Neuronal stem cell (in vitro differentiated cells): ENCODE data around the gene AHDC1.

Experiments
- DNase-seq: peaks from one replicate; pipeline ENCODE4 v3.0.0-alpha.2; 2013; ENCODE audit warnings: low spot score
- H2AFZ ChIP-seq: one replicate; pipeline ENCODE4 v1.6.1; 2013; ENCODE audit warnings: mild to moderate bottlenecking, low read length, inconsistent platforms
- H2AK5ac ChIP-seq: 2 replicates; pipeline ENCODE4 v1.6.1; 2013; ENCODE audit warnings: low read depth, mild to moderate bottlenecking, inconsistent platforms, low read length, moderate library complexity, mixed read lengths
- H2BK120ac ChIP-seq: 2 replicates; pipeline ENCODE4 v1.6.1; 2013; ENCODE audit warnings: low read depth, mild to moderate bottlenecking, inconsistent platforms, low read length, moderate library complexity, mixed read lengths
- H2BK12ac ChIP-seq: one replicate; pipeline ENCODE4 v1.6.1; 2013; ENCODE audit warnings: low read length, inconsistent platforms
- H2BK15ac ChIP-seq: 2 replicates; pipeline ENCODE4 v1.6.1; 2013; ENCODE audit warnings: mild to moderate bottlenecking, low read length, inconsistent platforms, mixed read lengths
- H2BK5ac ChIP-seq: one replicate; pipeline ENCODE4 v1.6.1; 2013; ENCODE audit warnings: inconsistent platforms, mild to moderate bottlenecking, low read length, moderate library complexity
- H3K14ac ChIP-seq: one replicate; pipeline ENCODE4 v1.6.1; 2013; ENCODE audit warnings: low read length, inconsistent platforms
- H3K18ac ChIP-seq: 2 replicates; pipeline ENCODE4 v1.6.1; 2013; ENCODE audit warnings: low read length, inconsistent platforms
- H3K23ac ChIP-seq: 2 replicates; pipeline ENCODE4 v1.6.1; 2013; ENCODE audit warnings: low read depth, mild to moderate bottlenecking, mixed read lengths, low read length, inconsistent platforms; ENCODE audit not compliant: poor library complexity
- H3K27ac ChIP-seq: replicated peaks from 3 replicates; pipeline ENCODE4 v1.5.1; 2013; ENCODE audit warnings: low read length, inconsistent platforms
- H3K27me3 ChIP-seq, 3 experiments: 2 replicates each; pipeline ENCODE4 v1.6.1; 2013; ENCODE audit warnings: low read length in 3 of 3, mild to moderate bottlenecking in 2 of 3, inconsistent platforms in 1 of 3, low read depth in 1 of 3, mixed read lengths in 1 of 3, moderate library complexity in 1 of 3; ENCODE audit not compliant: control insufficient read depth in 3 of 3, insufficient read depth in 3 of 3
- H3K36me3 ChIP-seq, 2 donors: replicated peaks in 1 of 2; 2 replicates each; pipeline ENCODE4 v1.6.1; 2013; ENCODE audit warnings: low read length in 2 of 2; ENCODE audit not compliant: control insufficient read depth in 2 of 2, insufficient read depth in 2 of 2
- H3K4ac ChIP-seq: 2 replicates; pipeline ENCODE4 v1.6.1; 2013; ENCODE audit warnings: inconsistent platforms, mild to moderate bottlenecking, low read length, moderate library complexity
- H3K4me1 ChIP-seq, 2 donors: 1 replicate in 1 of 2; 2 replicates in 1 of 2; pipeline ENCODE4 v1.6.1; 2013; ENCODE audit warnings: low read length in 2 of 2, low read depth in 1 of 2; ENCODE audit not compliant: control insufficient read depth in 2 of 2, insufficient read depth in 1 of 2
- H3K4me2 ChIP-seq: one replicate; pipeline ENCODE4 v1.6.1; 2013; ENCODE audit warnings: mild to moderate bottlenecking, low read length, inconsistent platforms; ENCODE audit not compliant: insufficient read depth, poor library complexity, severe bottlenecking
- H3K4me3 ChIP-seq, 2 donors: 2 replicates each; pipeline ENCODE4 v1.5.1; 2013; ENCODE audit warnings: low read length in 2 of 2, mild to moderate bottlenecking in 2 of 2, inconsistent platforms in 1 of 2, moderate library complexity in 1 of 2
- H3K79me1 ChIP-seq: one replicate; pipeline ENCODE4 v1.6.1; 2013; ENCODE audit warnings: low read depth, mild to moderate bottlenecking, inconsistent platforms, low read length, moderate library complexity
- H3K9ac ChIP-seq: one replicate; pipeline ENCODE4 v1.6.1; 2013; ENCODE audit warnings: mild to moderate bottlenecking, low read depth, low read length, inconsistent platforms; ENCODE audit not compliant: poor library complexity
- H3K9me3 ChIP-seq, 2 donors: replicated peaks in 1 of 2; 2 replicates each; pipeline versions ENCODE3 to v1.6.1; 2013; ENCODE audit warnings: low read length in 2 of 2, mild to moderate bottlenecking in 2 of 2, inconsistent platforms in 1 of 2, low read depth in 1 of 2, mixed read lengths in 1 of 2, moderate library complexity in 1 of 2; ENCODE audit not compliant: control insufficient read depth in 2 of 2, insufficient read depth in 1 of 2
- H4K8ac ChIP-seq: one replicate; pipeline ENCODE4 v1.6.1; 2013; ENCODE audit warnings: low read depth, mild to moderate bottlenecking, inconsistent platforms, low read length, moderate library complexity
- H4K91ac ChIP-seq: one replicate; pipeline ENCODE4 v1.6.1; 2013; ENCODE audit warnings: low read length, low read depth, mild to moderate bottlenecking, inconsistent platforms; ENCODE audit not compliant: poor library complexity
- WGBS, 2 donors: extraction: QIAGEN DNeasy Blood & Tissue Kit; methylation state at CpG; one replicate each; pipeline ENCODE4 v1.1.7; 2013; ENCODE audit warnings: missing lambda C conversion rate in 2 of 2, mixed read lengths in 1 of 2; ENCODE audit not compliant: insufficient read length in 2 of 2, insufficient replicate concordance in 1 of 2; ENCODE audit errors: extremely low coverage in 2 of 2; 5-methylcytosine and 5-hydroxymethylcytosine counted together

AHDC1 gene

DNA sequence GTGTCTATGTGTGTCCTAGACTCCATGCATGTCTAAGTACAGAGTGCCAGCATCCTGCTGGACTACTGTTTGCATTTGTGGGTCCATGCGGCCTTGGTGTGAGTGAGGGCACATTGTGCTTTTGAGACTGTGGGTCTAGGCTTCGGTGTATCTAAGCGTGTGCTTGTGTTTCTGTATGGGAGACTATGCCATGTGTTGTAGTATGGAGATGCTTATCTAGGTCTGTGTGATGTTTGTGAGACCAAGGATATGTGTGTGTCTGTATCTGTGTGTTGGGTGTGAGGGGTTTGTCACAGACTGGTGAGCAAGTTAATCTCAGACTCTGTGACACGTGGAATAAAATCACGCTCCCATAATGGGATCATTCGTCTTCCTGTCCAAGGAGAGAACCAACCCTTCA is 14.5 kb downstream of the AHDC1 start:
- Histone ChIP-seq H2BK120ac (no peak overlapping the region), H3K23ac (no peak overlapping the region), H3K79me1 (peaks cover 39% of the 10 kb centered on the region), H3K27me3 (no peaks in the 10 kb centered on the region), H3K4me2 (no peak overlapping the region), H2BK15ac (no peak overlapping the region), H3K9ac (no peak overlapping the region), H4K91ac (no peak overlapping the region), H3K14ac (no peak overlapping the region), H2AK5ac (no peak overlapping the region), H2BK5ac (peak overlapping the region; percentile 42), H2BK12ac (no peak overlapping the region), H3K27ac (no peak overlapping the region), H3K18ac (no peak overlapping the region), H3K4ac (no peak overlapping the region), H3K9me3 (no peaks in the 10 kb centered on the region), H3K36me3 (peaks cover 19 to 59% of the 10 kb centered on the region in 2 donors), H4K8ac (no peak overlapping the region), H3K4me1 (peaks cover 40 to 46% of the 10 kb centered on the region in 2 donors), H3K4me3 (no peak overlapping the region), H2AFZ (no peak overlapping the region)
- DNase-seq = no peak
- WGBS, 2 donors = no CpG with 5 or more reads among the region's 6 CpGs

DNA sequence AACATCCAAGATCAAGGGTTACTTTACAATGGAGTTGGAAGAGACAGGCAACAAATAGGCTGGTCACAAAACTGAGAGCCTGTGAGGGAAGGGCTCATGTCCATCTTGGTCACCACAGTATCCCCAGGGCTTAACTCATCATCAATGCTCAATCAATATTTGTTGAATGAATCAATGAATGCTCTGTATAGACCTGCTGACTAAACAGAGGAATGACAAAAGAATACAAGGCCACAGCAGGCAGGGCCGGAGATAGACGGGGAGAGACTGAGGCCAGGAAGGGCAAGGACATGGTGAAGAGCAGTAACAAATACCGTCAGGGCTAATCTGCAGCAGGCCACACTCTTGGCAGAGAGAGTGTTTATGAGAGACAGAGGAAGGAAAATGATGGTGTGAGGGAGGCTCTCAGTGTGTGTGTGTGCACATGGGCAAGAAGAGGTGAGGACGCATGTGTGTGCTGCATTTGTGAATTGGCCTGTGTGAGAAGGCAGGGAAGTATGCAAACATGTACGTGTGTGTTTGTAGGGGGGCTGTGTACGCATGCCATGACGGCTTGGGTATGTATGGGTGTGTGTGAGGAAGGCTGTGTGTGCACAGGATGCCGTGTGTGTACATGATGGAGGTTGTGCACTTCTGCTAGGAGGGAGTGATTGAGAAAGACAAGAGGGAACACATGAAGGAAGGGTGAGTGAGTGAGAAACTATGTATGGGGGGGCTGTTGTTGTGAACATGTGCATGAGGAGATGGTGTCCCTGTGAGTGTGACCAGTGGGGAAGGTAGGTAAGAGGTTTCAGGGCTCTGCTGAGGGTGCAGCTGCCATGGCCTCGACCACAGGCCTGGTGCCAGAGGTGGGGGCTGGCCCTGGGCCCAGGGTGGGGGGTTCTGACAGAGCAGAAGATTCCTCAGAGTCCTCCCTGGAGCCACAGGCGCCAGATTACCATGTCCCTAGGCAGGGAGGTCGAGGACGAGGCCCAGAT is 15.4 kb downstream of the AHDC1 start:
- no peak overlapping the region for H3K4me3 ChIP-seq
- no CpG with 5 or more reads among the region's 12 CpGs for WGBS, 2 donors
- no peak overlapping the region for H4K91ac ChIP-seq
- peak overlapping the region; percentile 53 for H3K9ac ChIP-seq
- no peak overlapping the region for H3K27ac ChIP-seq
- peak overlapping the region; percentile 53 for H3K23ac ChIP-seq
- H3K14ac ChIP-seq = no peak overlapping the region
- H2BK12ac ChIP-seq = no peak overlapping the region
- H3K4me2 ChIP-seq = no peak overlapping the region
- H2AFZ ChIP-seq = no peak overlapping the region
- peaks cover 19 to 62% of the 10 kb centered on the region in 2 donors for H3K36me3 ChIP-seq
- H3K79me1 ChIP-seq = peaks cover 35% of the 10 kb centered on the region
- H3K9me3 ChIP-seq = no peaks in the 10 kb centered on the region
- H3K4ac ChIP-seq = no peak overlapping the region
- peak overlapping the region; percentile 15 for H3K18ac ChIP-seq
- no peak overlapping the region for H2BK15ac ChIP-seq
- no peak for DNase-seq
- peak overlapping the region; percentile 25 for H4K8ac ChIP-seq
- H2BK120ac ChIP-seq = no peak overlapping the region
- no peaks in the 10 kb centered on the region for H3K27me3 ChIP-seq
- peaks cover 31 to 37% of the 10 kb centered on the region in 2 donors for H3K4me1 ChIP-seq
- no peak overlapping the region for H2AK5ac ChIP-seq
- no peak overlapping the region for H2BK5ac ChIP-seq

DNA sequence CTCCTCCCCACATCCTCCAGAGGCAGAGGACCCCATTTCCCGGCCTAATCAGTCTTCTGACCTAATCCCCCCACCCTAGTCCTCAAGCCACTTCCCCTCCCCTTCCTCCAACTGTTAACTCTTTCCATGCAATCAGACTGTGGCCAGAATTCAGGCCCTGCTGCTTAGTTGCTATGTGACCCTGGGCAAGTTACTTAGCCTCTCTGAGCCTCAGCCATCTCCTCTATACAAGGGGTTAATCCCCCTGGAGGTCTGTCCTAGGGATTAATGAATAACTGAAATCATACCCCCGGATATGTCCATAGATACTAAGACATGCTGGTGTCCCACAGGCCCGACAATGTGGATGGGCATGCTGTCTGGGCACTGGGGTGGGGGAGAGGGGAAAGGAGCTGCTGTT is 18.3 kb downstream of the AHDC1 start:
- no CpG with 5 or more reads among the region's 3 CpGs for WGBS, 2 donors
- H4K8ac ChIP-seq = no peak overlapping the region
- no peaks in the 10 kb centered on the region for H3K27me3 ChIP-seq
- no peak overlapping the region for H2BK15ac ChIP-seq
- no peak overlapping the region for H2AK5ac ChIP-seq
- no peak overlapping the region for H3K4ac ChIP-seq
- no peak overlapping the region for H3K18ac ChIP-seq
- peaks cover 26% of the 10 kb centered on the region for H3K79me1 ChIP-seq
- peaks cover 22 to 73% of the 10 kb centered on the region in 2 donors for H3K36me3 ChIP-seq
- no peak for DNase-seq
- no peak overlapping the region for H3K27ac ChIP-seq
- H2BK12ac ChIP-seq = no peak overlapping the region
- no peak overlapping the region for H3K14ac ChIP-seq
- no peak overlapping the region for H3K23ac ChIP-seq
- no peak overlapping the region for H3K9ac ChIP-seq
- peaks cover 10 to 13% of the 10 kb centered on the region in 2 donors for H3K4me1 ChIP-seq
- no peak overlapping the region for H2AFZ ChIP-seq
- H3K9me3 ChIP-seq = no peaks in the 10 kb centered on the region
- no peak overlapping the region for H2BK120ac ChIP-seq
- no peak overlapping the region for H4K91ac ChIP-seq
- H3K4me2 ChIP-seq = no peak overlapping the region
- H3K4me3 ChIP-seq = no peak overlapping the region
- no peak overlapping the region for H2BK5ac ChIP-seq

DNA sequence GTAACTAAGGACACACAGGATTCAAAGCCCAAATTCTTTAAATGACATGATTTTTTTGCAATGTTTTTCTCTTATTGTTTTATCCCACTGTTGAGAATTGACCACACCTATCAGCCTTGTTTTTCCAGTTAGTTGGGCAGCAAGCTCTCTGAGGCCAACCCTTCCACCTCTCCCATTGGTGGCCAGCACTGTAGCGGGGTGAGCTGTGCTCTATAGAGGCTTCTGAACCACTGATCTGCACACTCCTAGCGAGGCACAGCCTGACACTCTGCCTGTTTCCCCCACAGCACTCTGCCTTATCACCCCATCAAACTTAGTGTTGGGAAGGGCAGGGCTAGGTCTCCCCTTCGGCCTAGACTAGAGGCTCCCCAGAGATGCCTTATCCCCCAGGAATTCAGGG is 19.5 kb downstream of the AHDC1 start:
- no peaks in the 10 kb centered on the region for H3K27me3 ChIP-seq
- H3K23ac ChIP-seq = no peak overlapping the region
- H3K14ac ChIP-seq = no peak overlapping the region
- no peak overlapping the region for H2AK5ac ChIP-seq
- no peak overlapping the region for H4K8ac ChIP-seq
- no peak overlapping the region for H2BK120ac ChIP-seq
- H2BK5ac ChIP-seq = no peak overlapping the region
- no peak overlapping the region for H3K27ac ChIP-seq
- H3K4me3 ChIP-seq = no peak overlapping the region
- WGBS, 2 donors = no CpG with 5 or more reads among the region's 3 CpGs
- peaks cover 5 to 6% of the 10 kb centered on the region in 2 donors for H3K4me1 ChIP-seq
- no peak for DNase-seq
- H2BK12ac ChIP-seq = no peak overlapping the region
- peaks cover 19 to 64% of the 10 kb centered on the region in 2 donors for H3K36me3 ChIP-seq
- H3K9ac ChIP-seq = no peak overlapping the region
- H3K4me2 ChIP-seq = no peak overlapping the region
- no peak overlapping the region for H2BK15ac ChIP-seq
- H4K91ac ChIP-seq = no peak overlapping the region
- no peak overlapping the region for H3K4ac ChIP-seq
- no peaks in the 10 kb centered on the region for H3K9me3 ChIP-seq
- no peak overlapping the region for H3K18ac ChIP-seq
- H3K79me1 ChIP-seq = peaks cover 22% of the 10 kb centered on the region
- no peak overlapping the region for H2AFZ ChIP-seq
